Right lobe of liver (tissue), 6 donors: Measurements from ENCODE around the gene EOGT. TPM values are rescaled to one million over a fixed set of nuclear protein-coding genes. Genes with fewer than 3 reads are reported as not detected.

Experiments used
- ATAC-seq, 4 donors: fragments of 200-7000 bp; cut with Tn5 transposase; one replicate each; pipeline ENCODE4 v1.9.1; 2020; ENCODE audit warnings: mild to moderate bottlenecking in 4 of 4, moderate library complexity in 4 of 4
- DNase-seq, 3 donors: peaks; one replicate each; pipeline ENCODE4 v3.0.0-alpha.2; 2020
- H3K27ac ChIP-seq, 3 donors: fragments of 200-600 bp; one replicate each; pipeline ENCODE4 v1.8.0; 2022
- H3K27me3 ChIP-seq, 2 donors: fragments of 200-600 bp; one replicate each; pipeline ENCODE4 v1.8.0; 2022
- H3K36me3 ChIP-seq, 4 donors: fragments of 200-600 bp; sonication (generic) in 1 of 4; one replicate each; pipeline versions ENCODE4 v1.5.1 to v1.8.0; 2017 to 2022; ENCODE audit warnings: control low read depth in 1 of 4
- H3K4me1 ChIP-seq, 4 donors: fragments of 200-600 bp; sonication (generic) in 1 of 4; one replicate each; pipeline versions ENCODE4 v1.5.1 to v1.8.0; 2017 to 2022; ENCODE audit warnings: control low read depth in 1 of 4
- H3K4me3 ChIP-seq, 3 donors: fragments of 200-600 bp; one replicate each; pipeline ENCODE4 v1.8.0; 2022
- H3K9me3 ChIP-seq, 4 donors: fragments of 200-600 bp; sonication (generic) in 1 of 4; one replicate each; pipeline versions ENCODE4 v1.5.1 to v1.8.0; 2017 to 2022; ENCODE audit warnings: control low read depth in 1 of 4
- CTCF ChIP-seq, 4 donors: fragments of 200-600 bp in 3 of 4; fragments of 450-650 bp in 1 of 4; IDR thresholded peaks; one replicate each; pipeline versions ENCODE4 v1.5.1 to v1.8.0; 2016 to 2022; ENCODE audit warnings: antibody characterized with exemption in 4 of 4, mild to moderate bottlenecking in 2 of 4
- POLR2A ChIP-seq: fragments of 450-650 bp; IDR thresholded peaks from one replicate; pipeline ENCODE4 v1.6.1; 2017; ENCODE audit warnings: antibody characterized with exemption, mild to moderate bottlenecking
- WGBS: methylation state at CpG from one replicate; pipeline ENCODE4 v1.1.6; 2018; ENCODE audit warnings: low coverage, low lambda C conversion rate; ENCODE audit not compliant: insufficient coverage; ENCODE audit errors: missing lambda C conversion rate; 5-methylcytosine and 5-hydroxymethylcytosine counted together
- intact Hi-C, 2 donors: fragments of 100-400 bp; cut with DNase I; formaldehyde crosslinking; loops; one replicate each; pipeline versions ENCODE4 v1.11.2 to v1.14.1; 2022
- total RNA-seq, 6 experiments: library from RNA; depleted of rRNA in 2 of 6; stranded (reverse); fragments of >200 nt in 2 of 6; fragmentation: NEBNext Ultra II Directional in 3 of 6; extraction: Animal tissue kit (Norgen Biotek cat#: 25700) in 3 of 6; gene quantifications; one replicate each; pipeline versions ENCODE4 v1.1.0 to v1.2.4, GENCODE V29; 2016 to 2023
- donor health status: DM: no; HTN: yes; CAD: no.
- donor health status: DM: no; HTN: no; CAD: no.
- donor health status: DM: no; HTN: no; CAD: no.
- donor health status: DM: no; HTN: yes; CAD: no.
- donor health status: DM: no; HTN: yes; CAD: no.

Gene EOGT
- total RNA-seq, 6 experiments from 2014 or later: 3.4 to 8.7 (median 5.1) TPM

- 95% methylated on average over 4 of the region's 4 CpGs for WGBS
- ATAC-seq (no peak), DNase-seq (no peak)
- Histone ChIP-seq H3K4me1 (no peaks in the 10 kb centered on the region), H3K4me3 (no peak overlapping the region), H3K27me3 (no peaks in the 10 kb centered on the region), H3K27ac (no peak overlapping the region), H3K9me3 (no peaks in the 10 kb centered on the region), H3K36me3 (peaks cover 0 to 10% (median 0%) of the 10 kb centered on the region in 4 donors)
- TF ChIP-seq POLR2A (no peak), CTCF (IDR thresholded peaks at IDR 0.05) (no peak)
- intact Hi-C loops: no loop called here
Measured at GRCh38 chr3:68988740-68989139, 24.7 kb downstream of the EOGT start.

GRCh38 chr3:68987322-68987721 is 26.2 kb downstream of the EOGT start:
- H3K27me3 ChIP-seq: no peaks in the 10 kb centered on the region
- no peak overlapping the region for H3K27ac ChIP-seq
- no peaks in the 10 kb centered on the region for H3K9me3 ChIP-seq
- ATAC-seq: no peak
- no peak for DNase-seq
- H3K4me3 ChIP-seq: no peak overlapping the region
- H3K4me1 ChIP-seq: no peaks in the 10 kb centered on the region
- intact Hi-C loops: no loop called here
- WGBS: 77% methylated on average over 6 of the region's 6 CpGs
- peaks cover 0 to 10% (median 0%) of the 10 kb centered on the region in 4 donors for H3K36me3 ChIP-seq
- no peak for TF ChIP-seq CTCF (IDR thresholded peaks at IDR 0.05)

GRCh38 chr3:68986496-68987208 is 26.8 kb downstream of the EOGT start:
- peaks cover 0 to 10% (median 0%) of the 10 kb centered on the region in 4 donors for H3K36me3 ChIP-seq
- ATAC-seq (no peak), DNase-seq (no peak)
- H3K4me3 ChIP-seq: no peak overlapping the region
- H3K9me3 ChIP-seq: no peaks in the 10 kb centered on the region
- no peak for TF ChIP-seq POLR2A
- no peak for TF ChIP-seq CTCF (IDR thresholded peaks at IDR 0.05)
- H3K4me1 ChIP-seq: no peaks in the 10 kb centered on the region
- H3K27me3 ChIP-seq: no peaks in the 10 kb centered on the region
- no peak overlapping the region for H3K27ac ChIP-seq
- intact Hi-C loops: no loop called here
- WGBS: 96% methylated on average over 6 of the region's 6 CpGs

GRCh38 chr3:68985146-68985790 is 28.2 kb downstream of the EOGT start:
- Histone ChIP-seq H3K4me1 (no peaks in the 10 kb centered on the region), H3K9me3 (no peaks in the 10 kb centered on the region), H3K27me3 (no peaks in the 10 kb centered on the region), H3K36me3 (peaks cover 0 to 10% (median 0%) of the 10 kb centered on the region in 4 donors), H3K27ac (no peak overlapping the region), H3K4me3 (no peak overlapping the region)
- DNase-seq (no peak), ATAC-seq (no peak)
- intact Hi-C loops: no loop called here
- WGBS: 82% methylated on average over 1 of the region's 3 CpGs
- TF ChIP-seq POLR2A (no peak), CTCF (IDR thresholded peaks at IDR 0.05) (no peak)
